Stimulated activated CD4-positive, alpha-beta T cell treated with anti-CD3 and anti-CD28 coated beads, Interleukin-12 subunit alpha, Interleukin-12 subunit beta, amount 100 ng/mL, for 24 hours (primary cell): Measurements from ENCODE around the gene SH3BP4.
"Not testable (repeated sequence)": the region's sequence is repeated elsewhere in the genome, so short reads cannot be mapped to it uniquely, and the experiment has no call there.

ENCODE experiments used
- DNase-seq, 2 experiments: peaks; one replicate each; pipeline ENCODE4 v3.0.0-alpha.2; 2020; ENCODE audit warnings: low read depth in 2 of 2

The SH3BP4 gene

DNA sequence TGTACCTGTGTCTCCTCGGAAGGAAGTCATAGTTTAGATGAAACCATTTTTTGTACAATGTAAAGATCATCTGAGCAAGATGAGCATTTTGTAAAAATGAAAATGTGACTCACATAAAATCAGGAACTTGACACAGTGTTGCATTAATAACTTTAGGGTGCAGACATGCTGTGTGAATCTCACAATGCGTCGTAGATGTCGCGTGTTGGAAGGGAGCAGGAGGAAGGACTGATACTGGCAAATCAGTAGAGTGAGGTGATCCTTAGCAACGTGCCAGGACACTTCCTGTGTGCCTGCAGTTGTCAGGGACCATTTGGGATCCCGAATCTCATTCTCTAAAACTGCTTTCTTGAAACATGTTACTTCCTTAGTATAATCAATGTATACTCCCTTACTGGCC lies 103.1 kb downstream of the SH3BP4 start:
- no peak for DNase-seq

DNA sequence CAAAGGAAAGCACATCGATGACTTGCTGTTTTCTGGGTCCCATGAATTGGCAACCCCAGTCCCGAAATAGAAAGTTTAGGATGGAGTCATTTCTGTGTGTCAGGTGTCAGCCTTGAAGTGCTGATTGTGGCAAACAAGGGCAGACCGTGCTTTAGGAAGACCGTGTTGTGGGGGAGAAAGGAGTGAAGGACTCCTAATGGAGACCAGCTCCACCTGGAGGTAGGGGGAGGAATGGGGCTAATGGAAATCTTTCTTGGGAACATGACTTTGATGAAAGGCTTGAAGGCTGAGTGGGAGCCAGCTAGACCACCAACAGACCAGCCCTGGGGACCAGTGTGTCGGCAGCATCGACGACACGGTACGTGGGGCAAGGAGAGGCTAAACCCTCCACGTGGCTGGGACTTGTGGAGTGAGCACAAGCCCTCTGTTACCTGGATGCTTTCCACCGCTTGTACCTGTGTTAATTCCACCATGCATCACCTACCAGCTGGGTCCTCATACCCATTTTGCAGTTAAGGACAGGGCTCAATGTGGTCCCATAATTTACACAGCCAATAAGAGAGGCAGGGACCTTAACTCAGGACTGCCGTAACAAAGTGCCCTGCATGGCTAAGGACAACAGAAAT lies 104.2 kb downstream of the SH3BP4 start:
- no peak for DNase-seq

DNA sequence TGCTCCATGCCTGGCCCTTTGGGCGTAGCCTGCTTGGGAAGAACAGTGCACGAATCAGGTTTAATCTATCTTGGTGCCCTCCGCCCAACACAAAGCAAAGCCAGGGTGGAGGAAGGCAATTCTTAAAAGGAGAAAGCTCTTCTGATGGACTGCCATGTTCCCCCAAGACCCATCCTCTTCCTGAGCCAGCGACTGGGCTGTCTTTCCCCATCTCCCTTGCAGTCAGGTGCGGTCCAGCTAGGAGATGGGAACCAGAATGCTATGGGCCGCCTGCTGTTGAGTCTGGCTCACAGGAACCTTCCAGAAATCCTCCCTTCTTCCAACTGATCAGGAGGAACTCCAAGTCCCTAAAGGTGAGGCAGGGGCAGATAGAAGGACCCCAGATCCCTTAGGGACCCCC lies 105.0 kb downstream of the SH3BP4 start:
- no peak for DNase-seq

DNA sequence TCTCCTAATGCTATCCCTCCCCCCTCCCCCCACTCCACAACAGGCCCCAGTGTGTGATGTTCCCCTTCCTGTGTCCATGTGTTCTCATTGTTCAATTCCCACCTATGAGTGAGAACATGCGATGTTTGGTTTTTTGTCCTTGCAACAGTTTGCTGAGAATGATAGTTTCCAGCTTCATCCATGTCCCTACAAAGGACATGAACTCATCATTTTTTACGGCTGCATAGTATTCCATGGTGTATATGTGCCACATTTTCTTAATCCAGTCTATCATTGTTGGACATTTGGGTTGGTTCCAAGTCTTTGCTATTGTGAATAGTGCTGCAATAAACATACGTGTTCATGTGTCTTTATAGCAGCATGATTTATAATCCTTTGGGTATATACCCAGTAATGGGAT lies 105.8 kb downstream of the SH3BP4 start:
- not testable (repeated sequence) for DNase-seq

DNA sequence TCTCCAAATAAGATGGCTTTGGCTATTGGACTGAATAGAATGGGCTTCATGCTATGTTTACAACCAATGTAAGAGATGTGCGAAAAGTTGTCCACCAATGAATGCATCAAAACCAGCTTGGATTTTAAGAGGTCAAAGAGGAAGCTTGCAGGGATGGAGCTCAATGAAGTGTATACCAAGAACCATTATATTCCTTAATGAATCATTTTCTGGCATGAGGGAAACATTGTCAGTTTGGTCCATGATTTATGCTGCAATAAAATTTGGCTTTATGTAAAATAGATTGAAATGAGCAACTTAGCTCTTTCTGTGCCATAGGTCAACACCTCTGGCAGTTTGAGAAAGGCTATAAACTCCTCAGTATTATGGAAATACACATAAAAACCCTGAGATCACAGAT lies 107.3 kb downstream of the SH3BP4 start:
- DNase-seq: no peak

DNA sequence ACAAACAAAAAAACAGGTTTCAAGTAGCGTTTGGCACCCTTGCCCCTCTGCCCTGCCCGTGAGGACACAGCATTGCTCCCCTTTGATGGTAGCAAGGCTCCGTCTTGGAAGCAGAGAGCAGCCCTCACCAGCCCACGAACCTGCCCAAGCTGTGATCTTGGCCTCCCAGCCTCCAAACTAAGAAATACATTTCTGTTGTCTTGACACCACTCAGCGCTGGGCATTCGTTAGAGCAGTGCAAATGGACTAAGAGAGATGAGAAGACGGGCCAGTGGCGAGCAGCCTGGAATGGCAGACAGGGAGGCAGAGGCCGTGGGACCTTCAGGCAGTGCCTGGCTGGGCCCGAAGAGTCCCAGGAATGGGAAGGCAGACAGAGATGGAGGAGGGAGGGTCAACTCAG lies 109.8 kb downstream of the SH3BP4 start:
- DNase-seq: no peak

DNA sequence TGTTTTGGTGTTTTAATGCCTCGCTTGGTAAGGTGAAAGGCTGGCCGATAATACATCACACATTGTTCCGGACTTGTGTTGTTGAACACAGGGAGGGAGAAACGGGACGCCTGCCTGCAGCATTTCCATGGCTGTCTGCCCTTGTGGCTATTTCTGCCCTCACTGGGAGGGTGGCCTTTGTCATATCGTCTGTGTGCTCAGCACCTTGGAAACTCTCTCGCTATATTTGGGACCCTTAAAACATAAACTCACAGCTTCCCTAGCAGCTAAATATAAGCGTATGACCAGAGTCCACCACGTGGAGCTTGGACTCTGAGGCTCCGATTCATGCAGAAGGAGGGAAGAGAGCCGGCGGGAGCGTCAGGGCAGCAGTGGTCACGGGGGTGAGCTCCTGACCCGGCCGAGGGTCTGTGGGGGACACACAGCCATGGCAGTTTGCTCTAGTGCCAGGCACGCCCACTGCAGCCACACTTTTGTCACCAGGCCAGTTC lies 111.7 kb downstream of the SH3BP4 start:
- no peak for DNase-seq

DNA sequence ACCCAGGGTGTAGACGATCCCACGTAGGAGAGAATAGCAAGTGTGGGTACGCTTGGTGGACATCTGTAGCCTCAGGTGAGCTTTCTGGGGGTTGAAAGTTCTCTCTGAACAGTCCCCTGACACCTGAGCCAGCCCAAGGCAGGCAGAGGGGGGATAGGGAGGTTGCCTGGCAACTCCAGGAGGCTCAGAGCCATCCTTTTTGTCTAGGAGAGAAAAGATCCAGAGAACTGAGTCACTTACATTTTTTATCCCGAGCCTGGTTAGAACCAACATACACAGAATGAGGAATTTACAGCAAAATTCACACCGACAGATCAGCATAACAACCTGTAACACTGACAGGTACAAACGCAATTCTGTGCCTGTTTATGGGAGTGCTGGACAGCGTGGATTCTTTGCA lies 113.2 kb downstream of the SH3BP4 start:
- DNase-seq: no peak

DNA sequence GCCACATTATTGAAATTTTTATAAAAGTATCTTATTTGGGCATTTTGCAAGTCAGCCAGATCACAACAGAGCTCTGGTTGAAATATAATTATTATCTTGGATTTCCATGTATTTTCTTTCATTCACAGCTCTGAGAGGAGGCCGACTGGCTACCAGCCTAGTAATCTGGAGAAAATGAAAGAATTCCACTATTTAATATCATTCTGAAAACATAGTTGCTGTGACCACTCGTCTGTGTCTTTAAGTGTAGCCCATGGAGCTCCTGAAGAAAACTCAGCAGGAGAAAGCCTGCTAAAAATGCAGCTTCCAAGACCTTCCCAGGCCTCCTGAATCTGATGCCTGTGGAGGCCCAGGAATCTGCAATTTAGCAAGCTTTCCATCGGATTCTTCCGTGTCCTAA lies 114.7 kb downstream of the SH3BP4 start:
- no peak for DNase-seq

DNA sequence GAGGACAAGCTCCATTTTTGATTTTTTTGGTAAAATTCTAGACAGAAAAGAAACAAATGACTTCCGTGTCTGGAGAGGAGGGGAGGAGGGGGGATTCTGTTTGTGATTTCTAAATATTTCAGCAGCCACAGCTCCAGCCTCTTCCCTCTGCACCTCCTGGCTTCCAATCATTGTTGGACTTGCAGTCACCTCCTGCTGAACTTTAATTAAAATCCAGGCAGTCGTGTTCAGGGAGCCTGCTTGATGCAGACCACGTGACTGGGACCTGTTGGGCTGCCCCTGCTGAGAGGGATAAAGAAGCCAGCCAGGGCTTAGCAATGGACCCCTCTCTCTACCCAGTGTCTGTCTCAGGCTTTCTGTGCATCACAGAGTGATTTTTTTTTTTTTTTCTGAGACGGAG lies 115.1 kb downstream of the SH3BP4 start:
- no peak for DNase-seq

DNA sequence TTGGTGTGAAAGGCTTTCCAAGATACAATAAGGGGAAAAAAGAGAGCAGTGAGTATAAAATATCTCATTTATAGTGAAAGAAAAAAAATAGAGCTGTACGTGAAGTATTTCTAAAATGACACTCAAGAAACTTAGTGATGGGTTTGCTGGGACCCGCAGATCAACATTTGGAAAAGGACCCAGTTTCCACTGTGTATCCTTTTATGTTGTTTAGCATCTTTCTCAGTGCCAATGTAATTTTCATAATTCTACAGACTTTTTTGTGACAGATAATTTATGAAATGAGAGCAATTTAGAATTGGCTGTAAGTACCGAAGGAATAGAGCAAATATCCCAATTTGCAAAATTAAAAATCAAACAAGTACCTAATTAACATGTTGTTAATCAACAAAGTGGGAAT lies 116.9 kb downstream of the SH3BP4 start:
- DNase-seq: no peak

DNA sequence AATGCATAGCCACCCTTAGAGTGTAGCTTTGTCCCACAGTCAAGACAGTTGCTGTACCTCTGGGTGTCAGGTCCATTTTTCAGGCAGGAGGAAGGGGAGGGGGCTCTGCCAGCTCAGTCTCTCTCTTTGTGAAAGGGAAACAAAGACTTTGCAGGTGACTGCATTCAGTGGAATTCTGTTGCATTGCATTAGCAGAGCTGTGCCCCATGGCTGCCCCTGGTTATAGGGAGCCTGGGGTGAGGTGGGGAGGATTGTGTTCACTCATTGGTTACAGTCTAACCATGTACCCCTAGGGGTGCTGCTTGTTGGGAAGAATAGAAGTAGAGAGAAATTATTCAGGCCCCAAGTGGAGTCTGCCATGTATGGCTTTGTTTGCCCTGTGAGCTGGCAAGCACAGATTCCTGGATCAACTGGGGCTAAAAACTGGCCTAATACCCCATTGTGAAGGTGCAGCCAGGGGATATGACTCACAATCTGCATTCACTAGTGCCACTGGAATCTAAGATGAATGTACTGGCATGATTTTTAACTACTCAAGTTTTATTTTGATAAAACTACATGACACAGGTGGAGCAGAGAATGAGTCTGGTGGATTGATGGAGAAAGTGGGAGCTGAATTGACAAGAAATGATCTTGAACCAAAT lies 118.4 kb downstream of the SH3BP4 start:
- DNase-seq: no peak

DNA sequence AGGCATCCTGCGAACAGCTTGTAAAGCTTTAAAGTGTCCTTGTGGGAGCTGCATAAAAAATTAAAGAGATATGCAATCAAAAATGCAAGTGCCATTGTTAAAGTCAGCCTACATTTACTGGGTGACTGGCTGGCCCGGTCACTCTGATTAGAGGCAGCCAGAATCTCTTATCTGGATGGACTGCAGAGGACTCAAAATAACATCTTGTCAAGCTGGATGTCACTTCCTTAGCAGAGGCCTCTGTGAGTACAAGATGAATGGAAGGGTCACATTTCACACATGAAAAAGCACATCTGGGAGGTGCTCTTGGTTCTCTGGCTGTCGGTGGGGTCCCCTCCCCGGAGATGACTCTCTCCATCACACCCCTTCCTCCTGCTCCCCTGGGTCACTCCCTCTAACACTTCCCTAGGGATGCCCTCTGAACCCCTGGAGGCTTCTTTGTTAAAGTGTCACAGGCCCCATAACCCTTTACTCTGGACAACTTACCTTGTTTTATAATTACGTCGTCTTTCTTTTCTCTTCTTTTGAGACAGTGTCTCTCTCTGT lies 122.1 kb downstream of the SH3BP4 start:
- DNase-seq: no peak

DNA sequence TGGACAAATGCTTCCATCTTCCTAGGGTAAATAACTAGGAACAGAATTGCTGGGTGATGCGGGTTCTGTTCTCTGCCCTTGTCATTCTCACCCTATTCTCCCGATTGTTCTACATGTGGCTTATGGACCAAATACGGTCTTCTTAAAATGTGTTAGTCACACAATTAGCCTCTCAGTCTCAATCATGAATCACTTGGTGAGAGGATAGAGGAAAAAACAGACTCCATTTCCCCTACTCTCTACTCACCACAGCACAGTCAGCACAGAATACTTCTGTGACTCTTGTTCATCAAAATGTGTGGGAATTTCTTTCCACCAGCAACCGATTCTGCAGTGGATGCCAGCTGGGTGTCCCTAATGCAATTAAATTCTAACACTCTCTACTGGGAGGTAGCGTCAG lies 125.2 kb downstream of the SH3BP4 start:
- DNase-seq: no peak

DNA sequence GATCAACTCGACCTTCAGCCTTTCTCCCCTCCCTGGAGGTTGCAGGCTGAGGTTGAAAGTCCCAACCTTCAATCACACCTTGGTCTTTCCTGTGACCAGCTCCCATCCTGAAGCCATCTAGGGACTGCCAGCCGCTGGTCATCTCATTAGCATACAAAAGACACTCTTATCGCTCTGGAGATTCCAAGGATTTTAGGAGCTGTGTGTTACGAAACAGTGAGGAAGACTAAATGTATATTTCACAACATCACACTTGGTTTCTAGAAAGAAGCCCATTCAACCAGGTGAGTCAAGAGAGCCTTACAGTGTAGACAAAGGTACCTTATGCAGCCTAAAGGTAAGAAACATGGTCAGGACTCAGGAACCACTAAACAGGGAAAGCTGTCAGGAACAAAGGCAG lies 126.4 kb downstream of the SH3BP4 start:
- no peak for DNase-seq

DNA sequence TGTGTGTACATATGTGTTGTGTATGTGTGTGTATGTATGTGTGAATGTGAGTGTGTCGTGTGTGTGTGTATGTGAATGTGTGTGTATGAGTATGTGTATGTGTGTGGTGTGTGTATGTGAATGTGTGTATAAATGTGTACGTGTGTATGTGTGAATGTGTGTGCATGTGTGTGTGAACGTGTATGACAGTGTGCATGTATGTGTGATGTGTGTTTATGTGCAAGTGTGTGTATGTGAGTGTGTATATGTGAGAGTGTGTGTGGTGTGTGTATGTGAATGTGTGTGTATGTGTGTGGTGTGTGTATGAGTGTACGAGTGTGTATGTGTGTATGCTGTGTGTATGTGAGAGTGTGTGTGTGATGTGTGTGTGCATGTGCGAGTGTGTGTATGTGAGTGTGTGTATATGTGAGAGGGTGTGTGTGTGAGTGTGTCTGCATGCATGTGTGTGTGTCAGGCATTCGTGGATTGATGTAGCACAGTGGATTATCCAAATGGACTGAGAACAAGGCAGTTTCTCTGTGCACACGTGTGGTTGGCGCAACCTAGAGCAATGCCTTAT lies 127.2 kb downstream of the SH3BP4 start:
- DNase-seq: no peak

DNA sequence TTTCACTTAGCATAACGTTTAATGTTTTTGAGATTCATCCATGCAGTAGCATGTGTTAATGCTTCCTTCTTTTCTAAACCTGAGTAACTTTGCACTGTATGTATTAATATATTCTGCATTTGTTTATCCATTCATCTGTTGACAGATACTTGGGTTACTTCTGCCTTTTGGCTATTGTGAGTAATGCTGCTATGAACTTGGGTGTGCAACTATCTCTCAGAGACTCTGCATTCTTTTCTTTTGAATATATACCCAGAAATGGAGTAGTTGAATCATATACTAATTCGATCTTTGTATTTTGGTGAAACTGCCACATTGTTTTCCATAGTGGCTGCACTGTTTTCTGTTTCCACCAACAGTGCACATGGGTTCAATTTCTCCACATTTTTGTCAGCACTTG lies 128.3 kb downstream of the SH3BP4 start:
- DNase-seq: no peak

DNA sequence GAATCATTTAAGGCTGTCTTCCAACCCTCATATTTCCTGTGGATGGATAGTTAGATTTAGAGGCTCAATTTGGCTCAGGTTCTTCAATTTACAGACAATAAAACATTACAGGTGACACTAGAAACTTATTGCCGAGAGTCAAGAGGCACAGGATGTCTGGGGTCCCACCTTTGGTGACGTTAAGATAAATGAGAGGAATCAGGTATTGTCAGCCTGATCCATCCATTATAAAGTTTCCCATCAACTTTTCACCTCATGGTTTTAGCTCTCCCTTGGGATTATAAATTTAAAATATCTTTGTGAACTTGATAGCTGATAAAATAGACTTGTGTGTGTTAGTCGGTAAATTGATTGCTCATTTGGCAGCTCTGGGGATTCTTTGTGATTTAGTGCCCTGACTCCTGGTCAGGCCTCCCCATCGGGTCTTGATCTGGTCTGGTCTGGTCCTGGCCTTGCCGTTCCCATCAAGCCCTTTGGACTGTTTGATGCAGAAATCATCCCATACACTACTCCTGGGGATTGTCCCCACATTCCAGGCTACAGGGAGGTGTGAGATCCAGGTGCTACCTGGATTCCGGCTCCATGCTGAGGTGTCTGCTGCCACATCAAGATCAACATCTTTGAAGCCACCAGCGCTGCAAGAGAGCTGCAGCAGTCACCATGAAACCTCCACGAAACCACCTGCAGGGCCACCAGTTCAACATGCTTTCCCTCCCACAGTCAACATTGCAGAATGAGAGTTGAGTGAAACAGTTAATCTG lies 130.9 kb downstream of the SH3BP4 start:
- no peak for DNase-seq

DNA sequence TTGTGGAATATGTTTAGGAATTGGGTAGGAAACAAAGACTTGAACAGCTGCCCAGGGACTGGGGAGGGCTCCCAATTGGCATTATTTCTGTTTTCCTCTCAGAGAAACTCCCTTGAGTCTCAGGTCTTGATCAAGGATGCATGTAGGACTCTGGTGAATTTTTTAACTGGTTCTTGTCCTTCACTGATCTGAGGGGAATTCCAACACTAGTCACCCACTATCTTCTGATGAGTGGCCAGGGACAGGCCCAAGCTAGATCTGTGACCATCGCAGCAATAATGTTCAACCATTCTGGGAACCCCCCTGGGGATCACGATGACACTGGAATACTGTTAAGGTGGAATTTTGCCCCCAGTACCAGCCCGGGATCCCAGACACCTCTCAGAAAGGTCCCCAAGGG lies 132.0 kb downstream of the SH3BP4 start:
- no peak for DNase-seq

DNA sequence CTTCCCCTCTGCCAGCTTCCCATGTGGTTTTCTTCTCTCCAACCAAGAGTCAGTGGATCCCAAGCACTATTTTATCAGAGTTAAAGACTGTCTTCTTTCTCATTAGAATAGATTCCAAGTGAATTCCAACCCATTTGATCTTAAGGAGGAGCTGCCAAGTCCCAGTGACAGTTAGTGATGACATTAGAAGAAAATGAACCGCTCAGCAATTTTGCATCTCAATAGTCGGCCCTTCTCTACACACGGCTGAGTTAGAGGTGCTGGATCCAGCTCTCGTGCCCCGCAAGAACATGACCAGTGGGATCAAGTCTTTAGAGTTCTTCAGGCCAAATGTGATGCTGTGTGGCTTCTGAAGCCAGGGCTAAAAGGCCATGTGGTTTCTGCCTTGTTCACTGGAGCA lies 132.6 kb downstream of the SH3BP4 start:
- DNase-seq: no peak

DNA sequence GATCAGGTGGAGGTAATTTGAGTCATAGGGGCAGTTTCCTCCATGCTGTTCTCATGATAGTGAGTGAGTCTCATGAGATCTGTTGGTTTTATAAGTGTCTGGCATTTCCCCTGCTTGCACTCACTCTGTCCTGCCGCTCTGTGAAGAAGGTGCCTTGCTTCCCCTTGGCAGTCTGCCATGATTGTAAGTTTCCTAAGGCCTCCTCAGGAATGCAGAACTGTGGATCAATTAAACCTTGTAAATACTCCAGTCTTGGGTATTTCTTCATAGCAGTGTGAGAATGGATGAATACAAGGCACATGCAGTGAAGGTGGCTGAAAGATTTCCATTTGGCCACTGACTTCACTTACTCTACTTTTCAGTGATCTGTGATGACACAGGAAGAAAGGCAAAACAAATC lies 133.7 kb downstream of the SH3BP4 start:
- no peak for DNase-seq

DNA sequence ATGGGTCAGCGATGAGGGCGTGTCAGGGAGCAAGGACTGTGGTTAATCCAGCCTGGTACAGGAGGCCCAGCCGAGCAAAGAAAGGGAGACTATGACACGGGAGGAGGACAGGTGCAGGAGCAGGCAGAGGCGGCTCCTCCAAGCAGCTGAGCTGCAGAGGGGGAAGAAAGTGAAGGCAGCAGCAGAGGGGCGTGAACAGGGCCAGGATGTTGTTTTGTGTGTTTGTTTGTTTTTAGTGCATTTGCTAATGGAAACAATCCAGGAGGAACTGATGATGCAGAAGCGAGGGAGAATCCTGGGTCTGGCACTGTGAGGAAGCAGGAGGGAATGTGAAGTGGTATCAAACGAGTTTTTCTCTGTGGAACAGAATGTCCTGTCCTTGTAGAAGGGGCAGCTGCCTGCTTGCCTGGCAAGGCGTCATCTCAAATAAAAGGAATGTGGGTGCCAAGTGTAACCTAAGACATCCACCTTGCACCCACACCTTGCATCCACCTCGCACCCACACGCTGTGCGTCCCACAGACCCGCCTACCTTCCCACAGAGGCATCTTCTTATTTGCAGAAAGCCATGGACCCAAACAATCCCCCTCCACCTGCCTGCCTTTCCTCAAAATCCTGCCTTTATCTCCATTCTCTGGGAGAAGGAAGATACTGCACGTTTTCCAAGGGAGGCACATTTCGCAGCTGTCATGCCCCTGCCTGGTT lies 134.8 kb downstream of the SH3BP4 start:
- DNase-seq: no peak
